Inflammatory macrophage treated with lipopolysaccharide for 4 hours (primary cell): ENCODE data around the gene CACNA1H.

Experiments
- DNase-seq: peaks from one replicate; pipeline ENCODE4 v3.0.0-alpha.2; 2020

Gene CACNA1H

DNA sequence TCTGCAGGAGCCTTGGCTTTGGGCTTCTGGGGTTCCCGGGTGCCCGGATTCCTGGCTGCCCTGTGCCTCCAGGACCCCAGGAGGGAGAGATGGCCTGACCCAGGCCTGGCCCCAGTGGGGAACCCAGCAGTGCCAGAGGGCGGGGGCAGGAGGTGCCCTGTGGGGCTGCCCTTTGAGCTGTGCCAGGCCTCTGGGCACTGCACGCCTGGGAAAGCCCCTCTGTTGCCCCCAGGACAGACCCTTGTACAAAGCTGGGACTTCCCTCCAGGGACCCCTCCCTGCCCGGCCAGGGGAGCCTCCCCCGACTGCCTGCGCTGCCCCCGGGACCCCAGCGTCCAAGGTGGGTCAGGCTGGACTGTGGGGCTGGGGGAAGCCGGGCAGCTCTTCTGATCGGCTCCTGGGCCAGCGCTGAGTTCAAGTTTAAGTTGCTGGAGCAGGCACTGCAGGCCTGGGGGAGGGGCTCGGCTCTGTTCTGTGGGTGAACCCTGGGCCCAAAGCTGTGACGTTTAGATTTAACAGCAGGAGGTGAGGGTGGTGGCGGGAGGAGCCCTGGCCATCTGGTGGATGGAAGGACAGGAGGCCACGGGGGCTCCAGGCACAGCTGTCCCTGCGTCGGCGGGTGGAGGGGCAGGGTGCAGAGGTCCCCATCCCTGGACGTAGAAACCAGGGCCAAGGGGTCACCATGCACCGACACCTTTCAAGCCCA lies 29.2 kb upstream of the CACNA1H start:
- no peak for DNase-seq

DNA sequence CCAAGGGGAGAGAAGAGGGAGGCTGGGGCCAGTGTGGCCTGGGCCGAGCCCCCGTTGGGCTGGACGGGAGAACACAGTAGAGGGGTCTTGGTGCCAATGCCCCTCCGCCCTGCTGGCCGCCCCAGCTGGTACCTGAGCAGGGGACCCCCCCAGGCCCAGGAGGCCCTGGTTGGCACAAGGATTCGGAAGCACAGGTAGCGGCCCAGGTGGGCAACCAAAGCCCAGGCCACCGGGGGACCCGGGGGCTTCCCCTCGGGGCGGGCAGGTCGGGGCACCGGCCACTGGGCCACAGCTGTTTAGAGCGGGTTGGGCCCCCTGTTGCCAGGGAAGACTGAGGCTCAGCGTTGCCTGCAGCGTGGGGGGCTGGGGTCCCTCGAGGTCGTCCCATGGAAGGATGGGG lies 28.6 kb upstream of the CACNA1H start:
- no peak for DNase-seq

DNA sequence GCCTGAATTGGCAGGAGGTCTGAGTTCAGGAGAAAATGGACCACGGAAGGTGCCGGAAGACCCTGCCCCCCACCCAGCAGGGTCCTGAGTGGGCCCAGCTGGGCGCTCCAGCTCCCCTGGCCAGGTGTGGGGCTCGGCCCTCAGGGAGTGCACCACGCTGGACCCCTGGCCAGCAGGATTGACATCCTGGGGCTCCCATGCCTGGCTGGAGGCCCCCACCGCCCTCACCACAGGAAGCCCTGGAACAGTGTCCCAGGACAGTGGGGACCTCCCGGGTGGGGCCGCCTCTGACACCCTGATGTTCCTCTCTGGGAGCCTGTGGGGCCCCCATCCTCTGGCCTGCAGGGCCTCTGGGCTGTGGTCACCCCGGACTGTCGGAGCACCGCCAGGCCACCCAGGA lies 28.1 kb upstream of the CACNA1H start:
- no peak for DNase-seq

- DNase-seq = no peak
These were observed 27.4 kb upstream of the CACNA1H start for GRCh38 chr16:1125471-1125870.

DNA sequence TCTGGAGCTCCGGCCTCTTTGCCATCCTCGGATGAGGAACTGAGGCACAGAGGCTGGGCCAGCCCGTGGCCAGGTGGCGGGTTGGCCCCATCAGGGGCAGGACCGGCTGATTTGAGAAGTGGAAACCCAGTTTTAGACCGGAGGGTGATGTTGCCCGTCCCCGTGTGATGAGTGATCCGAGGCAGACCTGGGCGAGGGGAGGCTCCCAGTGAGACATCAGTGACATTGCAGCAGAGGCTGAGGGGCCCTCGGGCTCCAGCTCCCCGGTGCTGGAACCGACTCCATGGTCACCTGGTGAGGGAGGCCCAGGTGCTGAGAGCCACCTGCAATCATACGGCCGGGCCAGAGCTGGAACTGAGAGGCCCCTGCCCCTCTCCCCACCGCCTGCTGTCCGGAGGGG lies 26.9 kb upstream of the CACNA1H start:
- no peak for DNase-seq

- DNase-seq = no peak
These were observed 26.3 kb upstream of the CACNA1H start for GRCh38 chr16:1126586-1126985.

GRCh38 chr16:1127101-1127500 lies 25.8 kb upstream of the CACNA1H start:
- DNase-seq = no peak

- no peak for DNase-seq
These were observed 24.8 kb upstream of the CACNA1H start for GRCh38 chr16:1127971-1128715.

- no peak for DNase-seq
These were observed 23.6 kb upstream of the CACNA1H start for GRCh38 chr16:1129106-1129960.

GRCh38 chr16:1130382-1130781 lies 22.5 kb upstream of the CACNA1H start:
- DNase-seq = no peak

DNA sequence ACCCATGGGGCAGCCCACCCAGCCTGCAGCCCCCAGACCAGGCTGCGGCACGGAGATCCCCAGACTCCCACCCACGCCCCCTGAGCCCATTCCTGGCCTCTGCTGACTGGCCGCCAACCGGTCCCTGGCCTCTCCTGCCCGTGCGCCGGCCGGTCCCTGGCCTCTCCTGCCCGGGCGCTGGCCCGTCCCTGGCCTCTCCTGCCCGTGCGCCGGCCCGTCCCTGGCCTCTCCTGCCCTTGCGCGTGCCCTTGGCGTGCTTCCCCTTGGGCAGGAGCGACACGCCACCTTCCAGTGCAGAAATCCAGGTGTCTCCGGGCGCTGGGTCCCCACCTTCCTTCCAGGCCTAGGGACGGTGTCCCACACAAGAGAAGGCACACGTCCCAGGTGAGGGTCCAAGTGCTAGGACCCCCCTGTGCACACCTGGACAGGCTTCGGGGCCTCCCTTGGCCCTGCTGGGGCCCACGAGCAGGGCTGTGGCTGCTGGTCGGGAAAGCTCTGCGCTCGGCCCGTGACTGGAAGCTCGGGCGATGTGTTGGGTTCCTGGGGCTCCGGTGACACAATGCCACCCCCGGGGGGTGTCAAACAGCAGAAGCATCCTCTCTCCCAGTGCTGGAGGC lies 21.4 kb upstream of the CACNA1H start:
- DNase-seq = no peak

- no peak for DNase-seq
These were observed 20.5 kb upstream of the CACNA1H start for GRCh38 chr16:1132431-1132830.

- DNase-seq = no peak
These were observed 19.6 kb upstream of the CACNA1H start for GRCh38 chr16:1133271-1133670.

GRCh38 chr16:1133810-1134520 lies 18.9 kb upstream of the CACNA1H start:
- no peak for DNase-seq

DNA sequence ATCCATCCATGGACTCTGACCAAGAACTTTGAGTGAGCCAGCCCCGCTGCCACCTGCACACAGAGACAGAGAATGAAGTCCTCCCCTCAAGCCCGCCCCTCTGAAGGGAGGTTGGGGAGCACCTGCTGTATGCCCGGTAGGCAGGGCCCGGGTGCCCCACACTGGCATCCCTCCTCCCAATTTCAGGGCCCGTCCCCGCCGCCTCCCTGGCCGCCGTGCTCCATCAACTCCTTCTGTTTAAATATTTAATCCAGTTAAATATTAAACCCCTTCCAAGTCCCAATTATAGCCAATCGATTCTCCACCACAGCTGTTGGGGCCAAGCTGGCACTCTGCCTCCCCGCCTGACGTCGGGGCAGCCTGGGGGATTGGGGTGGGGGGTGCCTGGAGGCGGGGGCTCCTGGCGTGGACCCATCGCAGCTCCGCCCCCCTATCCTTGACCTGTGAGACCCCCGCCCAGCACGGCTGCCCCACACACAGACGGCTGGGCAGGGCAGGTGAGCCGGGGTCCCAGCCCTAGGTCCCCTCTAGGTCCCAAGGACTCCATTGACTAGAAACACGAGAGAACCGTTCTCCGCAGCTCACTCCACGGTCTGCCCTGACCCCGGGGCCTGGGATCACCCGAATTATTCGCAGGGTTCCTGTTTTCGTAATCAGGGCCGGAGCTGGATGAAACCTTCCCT lies 18.0 kb upstream of the CACNA1H start:
- DNase-seq = no peak

DNA sequence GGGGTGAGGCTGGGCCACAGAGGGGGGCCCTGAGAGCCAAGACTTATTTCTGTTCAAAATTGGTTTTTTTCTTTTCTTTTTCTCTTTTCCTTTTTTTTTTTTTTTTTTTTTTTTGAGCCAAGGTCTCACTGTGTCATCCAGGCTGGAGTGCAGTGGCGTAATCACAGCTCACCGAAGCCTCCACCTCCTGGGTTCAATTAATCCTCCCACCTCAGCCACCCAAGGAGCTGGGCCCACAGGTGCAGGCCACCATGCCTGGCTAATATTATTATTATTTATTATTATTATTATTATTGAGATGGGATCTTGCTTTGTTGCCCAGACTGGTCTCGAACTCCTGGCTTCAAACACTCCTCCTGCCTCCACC lies 17.5 kb upstream of the CACNA1H start:
- no peak for DNase-seq

GRCh38 chr16:1137604-1138003 lies 15.3 kb upstream of the CACNA1H start:
- no peak for DNase-seq

- DNase-seq = no peak
These were observed 12.2 kb upstream of the CACNA1H start for GRCh38 chr16:1140582-1141162.

GRCh38 chr16:1141191-1141590 lies 11.7 kb upstream of the CACNA1H start:
- no peak for DNase-seq

DNA sequence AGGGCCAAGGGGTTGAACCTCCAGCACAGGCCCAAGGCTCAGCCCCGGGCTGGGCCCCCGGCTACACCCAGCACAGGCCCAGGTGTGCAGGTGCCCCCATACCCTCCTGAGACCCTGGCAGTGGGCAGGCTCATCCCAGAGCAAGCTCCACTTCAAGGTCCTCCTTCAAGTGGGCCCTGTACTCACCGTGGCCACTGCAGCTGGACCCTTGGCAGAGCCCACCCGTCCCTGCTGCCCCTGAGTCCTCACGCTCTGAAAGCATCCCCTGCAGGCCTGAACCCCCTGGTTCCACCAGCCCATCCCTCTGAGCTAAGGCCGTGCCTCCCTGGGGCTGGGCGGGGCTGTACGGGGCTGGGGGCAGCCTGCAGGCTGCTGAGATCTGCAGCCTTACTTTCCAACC lies 11.2 kb upstream of the CACNA1H start:
- no peak for DNase-seq

GRCh38 chr16:1142911-1143310 lies 10.0 kb upstream of the CACNA1H start:
- DNase-seq = no peak
